GM18858 (cell line): ENCODE results near the gene ISLR.

Experiments
- ATAC-seq: cut with Tn5 transposase; IDR thresholded peaks from one replicate; pipeline ENCODE4 v1.9.1; 2021; ENCODE audit not compliant: unreplicated experiment

The ISLR gene

GRCh38 chr15:74192751-74193150 is 19.2 kb downstream of the ISLR start:
- no peak for ATAC-seq

- no peak for ATAC-seq
Observed at GRCh38 chr15:74193299-74193718, 19.8 kb downstream of the ISLR start.

- ATAC-seq = no peak
Observed at GRCh38 chr15:74193905-74194304, 20.4 kb downstream of the ISLR start.

GRCh38 chr15:74194572-74195559 is 21.4 kb downstream of the ISLR start:
- no peak for ATAC-seq

- no peak for ATAC-seq
Observed at GRCh38 chr15:74196175-74196574, 22.7 kb downstream of the ISLR start.

- no peak for ATAC-seq
Observed at GRCh38 chr15:74197176-74197965, 23.9 kb downstream of the ISLR start.

- ATAC-seq = no peak
Observed at GRCh38 chr15:74199297-74199652, 25.8 kb downstream of the ISLR start.

- no peak for ATAC-seq
Observed at GRCh38 chr15:74200412-74200815, 26.9 kb downstream of the ISLR start.

- no peak for ATAC-seq
Observed at GRCh38 chr15:74200871-74201419, 27.4 kb downstream of the ISLR start.

- no peak for ATAC-seq
Observed at GRCh38 chr15:74201710-74202420, 28.4 kb downstream of the ISLR start.

- no peak for ATAC-seq
Observed at GRCh38 chr15:74202452-74203401, 29.2 kb downstream of the ISLR start, which contains the start of gene STRA6. TSS of gene STRA6 (minus strand) at chr15:74202787. CDS start at chr15:74202267, 520 bp downstream.

GRCh38 chr15:74203914-74204431 is 30.5 kb downstream of the ISLR start:
- ATAC-seq = no peak

GRCh38 chr15:74205582-74205947 is 32.1 kb downstream of the ISLR start:
- no peak for ATAC-seq

- no peak for ATAC-seq
Observed at GRCh38 chr15:74206801-74207281, 33.3 kb downstream of the ISLR start.

- no peak for ATAC-seq
Observed at GRCh38 chr15:74207652-74208440, 34.3 kb downstream of the ISLR start.

- ATAC-seq = no peak
Observed at GRCh38 chr15:74208496-74208895, 35.0 kb downstream of the ISLR start.

- ATAC-seq = no peak
Observed at GRCh38 chr15:74208901-74209559, 35.5 kb downstream of the ISLR start.

- no peak for ATAC-seq
Observed at GRCh38 chr15:74209560-74209958, 36.0 kb downstream of the ISLR start.
